Activated naive CD8-positive, alpha-beta T cell treated with anti-CD3 and anti-CD28 coated beads, Interleukin-2, amount 50 U/mL, for 24 hours (primary cell): Measurements from ENCODE around the gene ARAP1.
A peak's percentile ranks its signal among the peaks of the same experiment; 100 is the strongest.

Source experiments
- ATAC-seq: fragments of 150-1000 bp; cut with Tn5 transposase; one replicate; pipeline ENCODE4 v1.10.0; 2021
- DNase-seq: peaks from one replicate; pipeline ENCODE4 v3.0.0; 2021
- H3K27ac Mint-ChIP-seq: one replicate; pipeline ENCODE4 v1.8.0; 2021; ENCODE audit warnings: mild to moderate bottlenecking, mixed read lengths
- H3K27me3 Mint-ChIP-seq: one replicate; pipeline ENCODE4 v1.8.0; 2021; ENCODE audit warnings: mixed read lengths
- H3K36me3 Mint-ChIP-seq: one replicate; pipeline ENCODE4 v1.8.0; 2021; ENCODE audit warnings: low read depth, mixed read lengths
- H3K4me1 Mint-ChIP-seq: one replicate; pipeline ENCODE4 v1.8.0; 2021; ENCODE audit warnings: mixed read lengths
- H3K4me3 Mint-ChIP-seq: one replicate; pipeline ENCODE4 v1.8.0; 2021; ENCODE audit warnings: mild to moderate bottlenecking, moderate library complexity, mixed read lengths
- H3K9me3 Mint-ChIP-seq: one replicate; pipeline ENCODE4 v1.8.0; 2021; ENCODE audit warnings: mixed read lengths

The ARAP1 gene

DNA sequence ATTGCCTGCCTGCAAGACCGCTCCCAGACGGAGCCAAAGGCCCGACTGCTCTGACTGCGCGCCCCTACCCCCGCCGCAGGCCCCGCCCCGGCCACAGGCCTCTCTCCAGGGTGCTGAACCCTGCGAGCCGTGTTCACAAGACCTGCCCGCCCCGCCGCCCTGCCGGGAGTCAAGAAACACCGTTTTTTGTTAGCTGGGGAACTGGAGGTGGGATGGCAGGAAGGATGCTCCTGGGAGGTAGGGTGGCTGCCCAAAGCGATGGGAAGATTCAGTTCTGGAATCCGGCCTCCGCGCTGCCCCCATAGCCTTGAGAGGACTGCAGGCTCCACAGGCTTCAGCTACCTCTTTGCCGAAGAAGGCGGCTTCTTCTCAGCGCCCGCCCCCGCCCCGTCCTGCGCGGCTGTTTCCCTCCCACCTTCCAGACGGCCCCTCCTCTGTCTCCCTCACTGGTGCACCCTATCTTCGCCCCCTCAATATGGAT lies 75.3 kb downstream of the ARAP1 start:
- peaks cover 57% of the 10 kb centered on the region for H3K27me3 Mint-ChIP-seq
- peak; percentile 76 for DNase-seq
- peaks cover 8% of the 10 kb centered on the region for H3K4me1 Mint-ChIP-seq
- no peak overlapping the region for H3K4me3 Mint-ChIP-seq
- no peaks in the 10 kb centered on the region for H3K36me3 Mint-ChIP-seq
- H3K9me3 Mint-ChIP-seq: no peaks in the 10 kb centered on the region
- no peak overlapping the region for H3K27ac Mint-ChIP-seq
- ATAC-seq: peak; percentile 71

DNA sequence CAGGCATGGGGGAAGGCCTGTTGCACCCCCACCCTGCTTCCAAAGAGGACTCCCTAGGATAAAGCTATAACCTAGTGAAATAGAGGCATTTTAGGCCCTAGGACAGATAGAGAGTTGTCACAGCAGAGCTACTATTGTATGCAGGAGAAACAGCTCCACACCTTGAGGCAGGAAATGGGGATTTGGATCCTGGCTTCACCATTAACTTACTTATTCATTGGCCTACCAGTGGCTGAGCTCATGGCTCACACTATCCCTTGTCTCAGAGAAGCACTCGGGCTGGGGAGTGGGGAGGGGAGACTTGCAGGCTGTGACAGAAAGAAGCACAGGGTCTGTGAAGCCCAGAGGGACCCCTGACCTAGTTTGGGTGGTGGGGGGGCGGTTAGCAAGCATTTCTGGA lies 77.0 kb downstream of the ARAP1 start:
- peaks cover 72% of the 10 kb centered on the region for H3K27me3 Mint-ChIP-seq
- no peak for ATAC-seq

DNA sequence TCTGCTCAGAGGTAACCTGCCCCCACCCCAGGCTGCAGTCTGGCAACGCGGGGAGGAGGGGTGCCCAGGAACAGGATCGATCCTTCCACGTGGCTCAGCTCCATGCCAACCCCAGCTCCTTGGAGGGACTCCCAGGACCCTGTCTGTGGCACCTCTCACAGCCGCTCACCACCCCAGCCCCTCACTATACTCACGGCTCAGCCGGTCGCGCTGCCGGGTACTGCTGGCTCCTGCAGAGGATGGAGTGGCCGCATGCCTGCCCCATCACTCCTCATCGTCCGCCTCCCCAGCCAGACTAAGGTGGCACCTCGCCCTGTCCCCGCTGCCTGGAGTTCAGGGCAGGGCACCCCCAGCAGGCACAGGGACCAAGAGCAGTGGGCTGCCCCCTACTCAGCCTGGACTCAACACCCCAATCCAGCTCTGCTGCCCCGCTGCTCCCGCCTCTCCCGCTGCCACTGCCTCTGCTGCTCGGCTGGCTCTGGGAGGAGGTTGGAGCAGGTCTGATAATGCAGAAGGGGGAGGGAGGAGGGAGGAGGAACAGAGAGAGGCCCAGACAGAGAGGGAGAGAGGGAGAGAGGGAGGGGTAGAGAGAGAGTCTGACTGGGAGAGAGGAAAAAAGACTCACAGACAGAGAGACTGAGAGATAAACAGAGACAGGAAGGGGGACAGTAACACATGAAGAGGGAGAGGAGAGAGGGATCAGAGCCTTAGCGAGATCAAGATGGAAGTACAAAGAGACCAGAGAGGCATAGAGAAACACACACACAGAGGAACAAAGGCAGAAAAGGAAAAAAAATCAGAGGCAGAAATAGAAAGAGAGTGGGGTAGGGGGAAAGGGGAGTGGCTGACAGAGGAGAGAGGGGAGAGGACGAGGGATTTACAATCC lies 78.0 kb downstream of the ARAP1 start, which contains the start of gene PDE2A:
Gene PDE2A (minus strand): TSS at position 480 of the 886 bp plus-strand sequence. CDS start 215 bp downstream, at position 265.
- Mint-ChIP-seq H3K4me3 (no peak within 1 kb of the TSS), H3K27me3 (peaks cover 72% of the 10 kb centered on the region), H3K4me1 (peaks cover 8% of the 10 kb centered on the region), H3K9me3 (no peaks in the 10 kb centered on the region), H3K36me3 (no peaks in the 10 kb centered on the region), H3K27ac (no peak within 1 kb of the TSS)
- no peak for ATAC-seq
- DNase-seq: no peak

More for the DNA sequence above, 77.0 kb downstream of the ARAP1 start:
- H3K4me1 Mint-ChIP-seq: peaks cover 6% of the 10 kb centered on the region
- DNase-seq: no peak
- no peak overlapping the region for H3K4me3 Mint-ChIP-seq
- no peak overlapping the region for H3K27ac Mint-ChIP-seq
- H3K9me3 Mint-ChIP-seq: no peaks in the 10 kb centered on the region
- no peaks in the 10 kb centered on the region for H3K36me3 Mint-ChIP-seq

DNA sequence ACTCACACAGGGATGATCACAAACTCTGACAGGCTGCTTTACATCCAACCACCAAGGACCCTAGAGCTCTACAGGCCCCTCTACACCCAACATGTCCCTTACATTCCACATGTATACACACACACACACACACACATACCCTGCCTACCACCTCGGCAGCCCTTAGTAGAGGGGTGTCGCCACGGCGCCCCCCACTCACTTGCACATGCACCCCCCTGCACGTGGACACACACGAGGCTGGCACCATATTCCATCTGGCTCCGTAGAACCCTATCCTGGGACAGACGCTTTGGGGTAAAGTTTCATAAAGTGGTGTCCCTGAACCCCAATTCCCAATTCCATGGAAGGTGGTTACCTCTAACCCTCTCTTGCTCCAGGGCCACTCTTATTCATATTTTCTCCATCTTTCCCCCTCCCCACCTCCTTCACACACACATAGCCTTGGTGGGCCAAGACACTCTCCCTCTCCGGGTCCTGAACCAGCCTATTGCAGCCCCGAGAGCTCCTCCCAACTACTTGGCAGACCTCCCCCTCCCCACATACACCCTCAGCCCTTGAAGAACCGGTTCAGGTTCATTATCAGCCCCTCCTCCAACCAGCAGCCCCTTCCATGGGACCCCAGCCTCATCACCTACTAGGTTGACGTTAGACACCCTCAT lies 78.8 kb downstream of the ARAP1 start:
- H3K27ac Mint-ChIP-seq: no peak overlapping the region
- no peak for DNase-seq

DNA sequence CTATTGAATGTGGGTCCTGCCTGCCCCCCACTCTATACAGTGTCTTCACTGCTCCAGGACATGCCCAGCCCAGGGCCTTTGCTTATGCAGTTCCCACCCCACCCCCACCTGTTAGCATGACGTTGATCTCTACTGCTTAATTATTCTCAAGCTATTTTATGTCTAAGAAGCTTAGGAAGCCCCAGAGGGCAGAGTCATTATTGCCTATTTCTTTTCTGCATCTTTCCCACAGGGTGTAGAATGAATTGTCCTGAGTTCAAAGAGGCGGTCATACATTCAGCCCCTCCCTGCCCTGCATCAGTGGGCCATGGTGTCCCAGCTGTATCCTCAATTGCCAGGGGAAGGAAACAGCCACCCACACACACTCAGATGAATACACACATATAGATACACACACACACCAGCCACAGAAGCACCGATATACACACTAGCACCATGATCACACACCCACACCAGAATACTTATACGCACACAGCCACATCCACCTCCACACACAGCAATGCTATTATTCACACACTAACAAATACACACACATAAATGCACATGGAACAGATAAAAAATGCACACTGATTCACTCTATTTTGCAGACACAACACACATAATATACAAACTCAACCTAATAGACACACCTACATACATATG lies 79.5 kb downstream of the ARAP1 start:
- Mint-ChIP-seq H3K36me3 (no peaks in the 10 kb centered on the region), H3K4me1 (peaks cover 15% of the 10 kb centered on the region), H3K27me3 (peaks cover 76% of the 10 kb centered on the region), H3K27ac (no peak overlapping the region), H3K9me3 (no peaks in the 10 kb centered on the region), H3K4me3 (no peak overlapping the region)
- no peak for ATAC-seq
- no peak for DNase-seq

More for the DNA sequence above, 78.8 kb downstream of the ARAP1 start:
- H3K9me3 Mint-ChIP-seq: no peaks in the 10 kb centered on the region
- H3K27me3 Mint-ChIP-seq: peaks cover 80% of the 10 kb centered on the region
- no peaks in the 10 kb centered on the region for H3K36me3 Mint-ChIP-seq
- peaks cover 16% of the 10 kb centered on the region for H3K4me1 Mint-ChIP-seq
- no peak overlapping the region for H3K4me3 Mint-ChIP-seq
- ATAC-seq: no peak

DNA sequence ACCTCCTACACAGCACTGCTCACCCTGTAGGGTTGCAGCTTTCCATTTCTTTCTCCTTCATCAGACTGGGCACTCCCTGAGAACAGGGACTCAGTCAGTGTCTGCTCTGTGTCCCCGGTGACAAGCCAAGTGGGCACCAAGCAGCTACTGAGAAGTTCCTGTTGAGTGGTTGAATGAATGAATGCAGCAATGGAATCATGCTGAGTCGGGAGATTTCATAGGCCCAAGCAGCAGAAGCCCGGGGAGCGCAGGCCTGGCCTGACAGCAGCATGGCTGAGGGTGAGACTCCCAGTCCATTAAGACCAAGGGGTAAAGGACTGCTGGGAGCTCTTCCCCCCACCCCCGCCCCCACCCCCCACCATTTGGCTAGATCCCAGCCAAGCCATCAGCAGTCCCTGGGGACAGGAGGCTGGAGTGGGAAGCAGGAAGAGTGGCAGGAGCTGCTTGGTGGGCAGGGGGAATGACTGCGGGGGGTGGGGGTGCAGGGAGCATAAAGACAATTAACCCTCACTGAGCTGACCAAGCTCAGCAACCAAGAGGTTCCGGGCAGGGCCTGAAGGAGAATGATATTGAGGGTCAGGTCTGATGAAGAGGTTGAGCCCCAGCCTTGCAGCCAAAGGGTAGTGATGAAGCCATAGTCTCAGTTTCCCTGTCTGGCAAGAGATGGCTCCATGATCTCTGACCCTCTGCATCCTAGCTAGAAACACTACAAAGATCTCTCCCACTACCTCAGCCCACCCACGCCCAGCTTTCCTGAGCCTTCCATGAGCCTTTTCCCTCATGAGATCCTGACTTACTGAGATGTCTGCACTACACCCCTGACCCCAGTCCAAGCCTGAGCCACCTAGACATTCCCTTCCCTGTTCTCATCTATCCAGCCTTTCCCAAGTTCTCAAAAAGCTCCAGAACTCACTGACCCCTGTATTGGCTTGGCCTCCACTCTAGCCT lies 80.8 kb downstream of the ARAP1 start:
- ATAC-seq: no peak
- no peak overlapping the region for H3K27ac Mint-ChIP-seq
- H3K36me3 Mint-ChIP-seq: peaks cover 2% of the 10 kb centered on the region
- no peak for DNase-seq
- H3K27me3 Mint-ChIP-seq: peaks cover 78% of the 10 kb centered on the region
- no peak overlapping the region for H3K4me3 Mint-ChIP-seq
- peaks cover 13% of the 10 kb centered on the region for H3K4me1 Mint-ChIP-seq
- peaks cover 7% of the 10 kb centered on the region for H3K9me3 Mint-ChIP-seq

DNA sequence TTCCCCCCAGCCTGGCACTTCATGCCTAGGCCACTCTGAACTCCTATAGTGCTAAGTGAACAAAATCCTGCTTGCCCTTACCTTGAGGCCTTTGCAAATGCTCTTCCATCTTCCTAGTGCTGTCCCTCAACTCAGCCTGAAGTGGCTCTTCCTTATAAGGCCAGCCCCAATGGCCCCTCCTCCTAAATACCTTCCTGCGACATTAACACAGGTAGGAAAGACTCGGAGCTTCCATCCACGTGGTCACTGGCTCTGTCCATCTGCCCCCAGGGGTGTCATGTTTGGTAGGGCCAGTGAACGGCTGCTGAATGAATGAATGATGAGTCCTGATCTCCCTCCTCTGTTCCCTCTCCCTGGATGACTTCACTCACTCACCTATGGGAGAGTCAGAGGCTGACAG lies 82.2 kb downstream of the ARAP1 start:
- H3K27ac Mint-ChIP-seq: no peak overlapping the region
- no peak for DNase-seq
- H3K36me3 Mint-ChIP-seq: peaks cover 2% of the 10 kb centered on the region
- no peak for ATAC-seq
- H3K27me3 Mint-ChIP-seq: peaks cover 75% of the 10 kb centered on the region
- no peak overlapping the region for H3K4me3 Mint-ChIP-seq
- peaks cover 7% of the 10 kb centered on the region for H3K9me3 Mint-ChIP-seq
- peaks cover 13% of the 10 kb centered on the region for H3K4me1 Mint-ChIP-seq

DNA sequence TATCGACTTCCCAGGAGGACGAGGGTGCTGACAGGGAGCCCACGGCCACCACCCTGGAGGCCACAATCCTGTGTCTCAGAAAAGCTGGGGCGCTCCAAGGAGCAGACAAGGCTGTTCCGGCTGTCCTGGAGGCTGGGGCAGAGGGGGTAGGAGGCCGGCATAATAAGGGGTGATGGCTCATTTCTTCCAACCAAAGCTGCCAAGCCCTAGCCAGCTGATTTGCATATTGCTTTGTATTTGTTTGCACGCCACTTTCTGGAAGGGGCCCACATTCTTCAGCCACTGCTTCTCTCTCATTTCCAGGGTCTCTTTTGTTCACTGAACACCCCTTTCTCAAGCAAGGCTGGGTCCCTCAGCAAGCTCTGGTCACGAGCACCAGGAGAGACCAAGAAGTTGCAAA lies 82.7 kb downstream of the ARAP1 start:
- Mint-ChIP-seq H3K27ac (no peak overlapping the region), H3K4me3 (no peak overlapping the region), H3K27me3 (peaks cover 71% of the 10 kb centered on the region), H3K4me1 (peaks cover 13% of the 10 kb centered on the region), H3K36me3 (peaks cover 2% of the 10 kb centered on the region), H3K9me3 (peaks cover 7% of the 10 kb centered on the region)
- DNase-seq: no peak
- ATAC-seq: no peak

DNA sequence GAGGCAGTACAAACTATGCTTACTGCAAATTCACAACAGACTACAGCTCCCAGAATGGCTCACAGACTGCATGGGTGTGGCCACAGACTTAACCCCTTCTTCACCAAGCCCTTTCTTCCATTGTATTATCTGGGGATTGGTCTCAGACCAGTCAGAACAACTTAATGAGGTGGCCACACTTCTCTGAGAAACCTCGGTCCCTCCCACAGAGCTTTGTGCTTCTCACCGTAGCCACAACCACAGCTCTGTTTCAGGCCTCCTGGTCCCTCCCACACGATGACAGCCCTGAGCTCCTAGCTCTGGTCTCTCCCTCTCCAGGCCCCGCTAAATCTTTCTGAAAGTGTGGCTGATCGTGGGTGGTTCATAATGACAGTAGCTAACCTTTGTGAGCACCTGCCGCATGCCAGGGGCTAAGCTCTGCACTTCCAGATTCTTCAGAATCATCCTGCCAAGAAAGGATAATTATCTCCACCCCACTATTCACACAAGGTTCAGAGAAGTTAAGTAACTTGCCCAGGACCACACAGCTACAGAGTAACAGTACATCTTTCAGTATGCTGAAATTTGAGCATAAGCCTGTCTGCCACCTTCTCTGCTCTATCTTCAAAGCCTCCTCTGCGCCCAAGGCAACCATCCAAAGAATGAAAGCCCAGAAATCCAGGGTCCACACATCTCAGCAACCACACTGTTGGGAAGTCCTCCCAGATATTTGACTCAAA lies 83.4 kb downstream of the ARAP1 start:
- ATAC-seq: peak; percentile 94
- peak; percentile 70 for DNase-seq
- H3K4me1 Mint-ChIP-seq: peaks cover 13% of the 10 kb centered on the region
- H3K4me3 Mint-ChIP-seq: no peak overlapping the region
- peaks cover 64% of the 10 kb centered on the region for H3K27me3 Mint-ChIP-seq
- peaks cover 2% of the 10 kb centered on the region for H3K36me3 Mint-ChIP-seq
- H3K9me3 Mint-ChIP-seq: peaks cover 7% of the 10 kb centered on the region
- H3K27ac Mint-ChIP-seq: peak overlapping the region; percentile 30

DNA sequence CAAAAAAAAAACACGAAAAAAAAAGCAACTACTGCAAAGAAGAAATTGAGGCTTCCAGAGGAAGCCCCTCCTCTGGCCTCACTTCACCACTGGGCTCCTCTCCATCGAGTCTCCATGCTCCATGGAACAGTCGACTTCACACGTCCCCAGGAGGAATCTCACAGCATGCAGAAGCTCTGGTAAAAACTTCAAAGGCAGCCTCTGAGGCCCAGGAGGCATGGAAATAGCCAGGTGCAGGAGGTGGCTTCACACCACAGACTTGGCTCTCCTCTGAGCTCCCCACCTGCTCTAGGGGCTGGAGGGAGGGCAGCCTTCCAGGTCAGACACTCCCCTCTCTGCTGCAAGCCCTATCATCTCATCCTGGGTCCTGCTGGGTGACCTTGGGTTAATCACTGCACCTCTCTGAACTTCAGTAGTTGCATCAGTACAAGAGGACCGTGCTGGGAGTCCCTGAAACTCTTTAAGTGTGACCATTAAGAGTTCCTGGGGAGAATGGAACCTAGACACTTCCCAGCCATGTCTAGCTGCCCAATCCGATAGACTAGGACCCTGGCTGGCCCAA lies 86.2 kb downstream of the ARAP1 start:
- Mint-ChIP-seq H3K9me3 (peaks cover 7% of the 10 kb centered on the region), H3K27me3 (peaks cover 45% of the 10 kb centered on the region), H3K36me3 (peaks cover 2% of the 10 kb centered on the region), H3K4me1 (peaks cover 13% of the 10 kb centered on the region), H3K4me3 (no peak overlapping the region), H3K27ac (no peak overlapping the region)
- ATAC-seq (no peak), DNase-seq (no peak)

DNA sequence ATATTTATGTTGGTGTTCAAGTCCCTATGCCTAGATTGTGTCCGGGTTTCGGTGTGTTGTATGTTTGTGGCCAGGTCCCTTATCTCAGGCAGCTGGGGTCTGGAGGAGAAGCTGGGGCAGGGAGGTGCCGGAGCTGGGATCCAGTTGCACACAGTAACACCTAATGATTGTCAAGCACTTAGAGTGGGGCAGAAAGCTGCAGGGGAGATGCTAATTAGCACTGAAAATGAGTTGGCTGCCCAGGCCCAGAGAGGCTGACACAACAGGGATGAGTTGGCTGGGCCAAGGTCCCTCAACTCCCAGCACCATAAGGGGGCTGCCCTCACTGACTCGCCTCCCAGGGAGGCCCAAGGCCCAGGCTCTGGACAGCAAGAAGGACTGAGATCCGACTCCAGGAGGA lies 90.2 kb downstream of the ARAP1 start:
- Mint-ChIP-seq H3K36me3 (peaks cover 1% of the 10 kb centered on the region), H3K4me3 (no peak overlapping the region), H3K9me3 (peaks cover 2% of the 10 kb centered on the region), H3K27ac (no peak overlapping the region), H3K4me1 (no peaks in the 10 kb centered on the region), H3K27me3 (peaks cover 25% of the 10 kb centered on the region)
- DNase-seq (no peak), ATAC-seq (no peak)

DNA sequence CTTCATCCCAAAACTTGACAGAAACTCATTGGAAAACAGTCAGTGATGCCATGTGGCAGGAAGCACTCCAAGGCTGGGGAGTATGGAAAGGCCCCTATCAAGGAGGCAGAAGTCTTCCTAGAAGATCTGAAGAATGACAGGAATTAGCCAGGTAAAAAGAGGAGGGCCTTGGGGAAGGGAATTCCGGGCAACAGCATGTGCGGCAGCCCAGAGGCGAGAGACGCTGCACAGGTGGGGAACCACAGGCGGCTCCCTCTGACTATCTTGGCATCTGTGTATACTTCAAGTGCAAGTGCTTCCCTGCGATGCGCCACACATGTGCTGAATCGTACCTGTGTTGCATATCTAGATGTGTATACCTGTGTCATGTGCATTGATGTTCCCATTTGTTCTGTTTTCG lies 90.7 kb downstream of the ARAP1 start:
- Mint-ChIP-seq H3K4me3 (no peak overlapping the region), H3K27me3 (peaks cover 23% of the 10 kb centered on the region), H3K9me3 (no peaks in the 10 kb centered on the region), H3K4me1 (no peaks in the 10 kb centered on the region), H3K36me3 (no peaks in the 10 kb centered on the region), H3K27ac (no peak overlapping the region)
- ATAC-seq: no peak
- no peak for DNase-seq

DNA sequence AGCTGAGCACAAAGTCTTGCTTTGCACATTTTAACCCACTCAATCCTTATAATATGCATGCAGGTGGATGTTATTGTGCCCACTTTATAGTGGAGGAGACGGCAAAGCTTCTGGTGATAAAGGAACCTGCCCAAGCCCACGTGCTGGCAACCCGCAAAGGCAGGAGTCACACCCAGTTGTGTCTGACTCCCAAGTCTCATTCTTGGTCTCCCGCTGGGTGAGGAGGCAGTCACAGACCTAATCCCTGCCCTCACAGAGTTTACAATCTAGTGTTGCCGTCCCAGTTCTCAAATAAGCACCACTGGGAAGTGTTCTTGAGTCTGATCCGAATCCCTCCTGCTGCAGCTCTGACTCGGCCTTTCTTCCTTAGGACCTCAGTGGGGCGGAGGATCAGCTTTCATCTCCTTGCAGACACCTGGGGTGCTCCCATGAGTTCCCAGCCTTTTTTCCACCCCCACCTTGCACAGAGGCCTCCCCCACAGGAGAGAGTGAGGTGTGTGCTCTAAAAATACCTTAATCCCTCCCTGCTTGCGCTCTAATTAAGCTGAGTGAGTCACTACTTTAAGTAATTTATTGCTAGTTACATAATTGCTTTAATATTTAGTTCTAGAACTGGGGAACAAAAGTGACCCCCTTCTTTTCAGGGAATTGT lies 93.1 kb downstream of the ARAP1 start:
- Mint-ChIP-seq H3K9me3 (no peaks in the 10 kb centered on the region), H3K27ac (no peak overlapping the region), H3K4me3 (no peak overlapping the region), H3K4me1 (no peaks in the 10 kb centered on the region), H3K27me3 (peaks cover 11% of the 10 kb centered on the region), H3K36me3 (no peaks in the 10 kb centered on the region)
- no peak for ATAC-seq
- DNase-seq: no peak
